Esophagus muscularis mucosa (tissue), 4 donors: ENCODE data around the gene CNOT4. TPM values are rescaled to one million over a fixed set of nuclear protein-coding genes. Genes with fewer than 3 reads are reported as not detected.

Source experiments
- DNase-seq: peaks from one replicate; pipeline ENCODE4 v3.0.0-alpha.2; 2017; ENCODE audit errors: extremely low spot score
- H3K27ac ChIP-seq, 4 donors: fragments of 200-600 bp; sonication (generic); replicated peaks in 1 of 4; 1 replicate in 3 of 4; 2 replicates in 1 of 4; pipeline ENCODE4 v1.5.1; 2016 to 2019; ENCODE audit warnings: mild to moderate bottlenecking in 1 of 4
- H3K27me3 ChIP-seq, 4 donors: fragments of 200-600 bp; sonication (generic); one replicate each; pipeline versions ENCODE4 v1.5.1 to v1.6.0; 2016 to 2019
- H3K36me3 ChIP-seq, 4 donors: fragments of 200-600 bp; sonication (generic); one replicate each; pipeline ENCODE4 v1.5.1; 2016 to 2019
- H3K4me1 ChIP-seq, 4 donors: fragments of 200-600 bp; sonication (generic); one replicate each; pipeline ENCODE4 v1.5.1; 2016 to 2019
- H3K4me3 ChIP-seq, 4 donors: fragments of 200-600 bp; sonication (generic); 1 replicate in 2 of 4; 2 replicates in 2 of 4; pipeline ENCODE4 v1.5.1; 2016 to 2019; ENCODE audit warnings: mild to moderate bottlenecking in 4 of 4, moderate library complexity in 1 of 4
- H3K9me3 ChIP-seq, 4 donors: fragments of 200-600 bp; sonication (generic); 1 replicate in 3 of 4; 2 replicates in 1 of 4; pipeline ENCODE4 v1.5.1; 2016 to 2019
- CTCF ChIP-seq, 3 experiments: fragments of 200-600 bp in 2 of 3; fragments of 450-650 bp in 1 of 3; sonication (generic) in 2 of 3; IDR thresholded peaks; one replicate each; pipeline ENCODE4 v1.5.1; 2017 to 2019; ENCODE audit warnings: antibody characterized with exemption in 3 of 3, mild to moderate bottlenecking in 2 of 3, moderate library complexity in 1 of 3
- EP300 ChIP-seq: sonication (generic); formaldehyde crosslinking; IDR thresholded peaks from one replicate; pipeline ENCODE4 v1.6.1; 2017; ENCODE audit warnings: antibody characterized with exemption
- POLR2A ChIP-seq: fragments of 450-650 bp; IDR thresholded peaks from one replicate; pipeline ENCODE4 v1.6.1; 2017; ENCODE audit warnings: antibody characterized with exemption, moderate library complexity, mild to moderate bottlenecking, low read depth
- POLR2AphosphoS5 ChIP-seq, 2 donors: sonication (generic); formaldehyde crosslinking; IDR thresholded peaks; one replicate each; pipeline ENCODE4 v1.6.1; 2017; ENCODE audit warnings: antibody characterized with exemption in 2 of 2
- WGBS: methylation state at CpG from one replicate; pipeline ENCODE4 v1.1.5; 2018; 5-methylcytosine and 5-hydroxymethylcytosine counted together
- intact Hi-C: fragments of 100-400 bp; cut with DNase I; formaldehyde crosslinking; loops from one replicate; pipeline ENCODE4 v1.15.1; 2023
- total RNA-seq, 4 donors: library from RNA; depleted of rRNA; stranded (reverse); fragments of >200 nt; gene quantifications; one replicate each; pipeline versions ENCODE4 v1.1.0 to v1.2.1, GENCODE V29; 2016

CNOT4 gene
- total RNA-seq, 4 donors from 2014 or later: 18.6 to 28.7 (median 26.4) TPM

GRCh38 chr7:135317676-135318325, 192.1 kb downstream of the CNOT4 start:
- H3K27ac ChIP-seq: peak overlapping the region in 2 of 4 donors; percentile 0 to 16

GRCh38 chr7:135316648-135317313, 193.1 kb downstream of the CNOT4 start:
- H3K27ac ChIP-seq: peak overlapping the region in 1 of 4 donors; percentile 16

More at GRCh38 chr7:135317676-135318325, 192.1 kb downstream of the CNOT4 start:
- Histone ChIP-seq H3K9me3 (no peaks in the 10 kb centered on the region), H3K4me1 (peaks cover 9 to 28% (median 21%) of the 10 kb centered on the region in 4 donors), H3K36me3 (no peaks in the 10 kb centered on the region), H3K27me3 (no peaks in the 10 kb centered on the region), H3K4me3 (no peak overlapping the region)
- WGBS: 72% methylated on average over 10 of the region's 10 CpGs
- DNase-seq: no peak
- intact Hi-C loops: no loop called here
- TF ChIP-seq EP300: no peak
- TF ChIP-seq CTCF (IDR thresholded peaks at IDR 0.05): no peak
- no peak for TF ChIP-seq POLR2AphosphoS5 (IDR thresholded peaks at IDR 0.05)
- TF ChIP-seq POLR2A: no peak

GRCh38 chr7:135313971-135314370, 195.9 kb downstream of the CNOT4 start:
- Histone ChIP-seq H3K27ac (no peak overlapping the region), H3K27me3 (no peaks in the 10 kb centered on the region), H3K4me3 (no peak overlapping the region), H3K4me1 (no peaks in the 10 kb centered on the region), H3K36me3 (no peaks in the 10 kb centered on the region), H3K9me3 (no peaks in the 10 kb centered on the region)
- TF ChIP-seq EP300 (no peak), POLR2A (no peak), CTCF (IDR thresholded peaks at IDR 0.05) (no peak), POLR2AphosphoS5 (IDR thresholded peaks at IDR 0.05) (no peak)
- no peak for DNase-seq
- 79% methylated on average over 10 of the region's 10 CpGs for WGBS
- intact Hi-C loops: no loop called here

More at GRCh38 chr7:135316648-135317313, 193.1 kb downstream of the CNOT4 start:
- Histone ChIP-seq H3K9me3 (no peaks in the 10 kb centered on the region), H3K4me1 (peaks cover 9 to 26% (median 19%) of the 10 kb centered on the region in 4 donors), H3K27me3 (no peaks in the 10 kb centered on the region), H3K4me3 (no peak overlapping the region), H3K36me3 (no peaks in the 10 kb centered on the region)
- DNase-seq: no peak
- intact Hi-C loops: no loop called here
- 75% methylated on average over 6 of the region's 8 CpGs for WGBS
- TF ChIP-seq POLR2AphosphoS5 (IDR thresholded peaks at IDR 0.05) (no peak), EP300 (no peak), POLR2A (no peak), CTCF (IDR thresholded peaks at IDR 0.05) (no peak)

Other genes starting within 250 kb of the CNOT4 start
- gene NUP205, start 47.8 kb upstream of the CNOT4 start, total RNA-seq: 10 to 100 TPM; 23.3 to 39.9 (median 34.7) TPM
- 10 to 100 TPM in 2 of 4 donors, 1 to 10 TPM in 2; 8.6 to 18.7 (median 9.7) TPM for gene STMP1, start 152.4 kb upstream of the CNOT4 start, total RNA-seq
- not detected for gene SLC13A4, start 218.1 kb upstream of the CNOT4 start, total RNA-seq
- 1 to 10 TPM in 3 of 4 donors, under 1 TPM in 1; 0.83 to 9.4 (median 1.7) TPM for gene FAM180A, start 238.7 kb upstream of the CNOT4 start, total RNA-seq